Keratinocyte (primary cell): ENCODE results near the gene KRT3. TPM values are rescaled to one million over a fixed set of nuclear protein-coding genes. Genes with fewer than 3 reads are reported as not detected.

Experiments used
- DNase-seq: peaks from one replicate; pipeline ENCODE4 v3.0.0-alpha.2; 2011; ENCODE audit warnings: low read depth, missing footprints, low spot score
- FAIRE-seq: peaks from 2 replicates; lab custom pipeline; 2011; peaks lifted over from hg19 to GRCh38; lab: Jason Lieb, UNC
- H2AFZ ChIP-seq: 2 replicates; pipeline ENCODE4 v1.6.0; 2012; ENCODE audit warnings: low read length, control low read depth, inconsistent platforms; ENCODE audit not compliant: control insufficient read depth
- H3K27ac ChIP-seq: 2 replicates; pipeline ENCODE4 v1.5.1; 2011; ENCODE audit warnings: low read length; ENCODE audit not compliant: control insufficient read depth, insufficient read depth
- H3K27me3 ChIP-seq: 3 replicates; pipeline ENCODE4 v1.6.0; 2011; ENCODE audit warnings: low read length; ENCODE audit not compliant: control insufficient read depth, insufficient read depth; ENCODE audit errors: extremely low read depth
- H3K36me3 ChIP-seq, 2 experiments: 2 replicates in 1 of 2; 3 replicates in 1 of 2; pipeline ENCODE4 v1.5.1; 2011; ENCODE audit warnings: low read length in 2 of 2, mild to moderate bottlenecking in 1 of 2; ENCODE audit not compliant: control insufficient read depth in 2 of 2, insufficient read depth in 2 of 2; ENCODE audit errors: extremely low read depth in 1 of 2
- H3K4me1 ChIP-seq: 3 replicates; pipeline ENCODE4 v1.5.1; 2011; ENCODE audit warnings: low read length; ENCODE audit not compliant: control insufficient read depth, insufficient read depth; ENCODE audit errors: extremely low read depth
- H3K4me2 ChIP-seq: 3 replicates; pipeline ENCODE4 v1.6.0; 2011; ENCODE audit warnings: low read depth, low read length; ENCODE audit not compliant: control insufficient read depth, insufficient read depth; ENCODE audit errors: extremely low read depth
- H3K4me3 ChIP-seq, 3 experiments: fragments of 200-600 bp in 1 of 3; sonication (generic) in 1 of 3; 2 replicates in 2 of 3; 3 replicates in 1 of 3; pipeline ENCODE4 v1.5.1; 2011 to 2016; ENCODE audit warnings: low read length in 3 of 3, mild to moderate bottlenecking in 3 of 3, control low read depth in 2 of 3, inconsistent platforms in 1 of 3, low read depth in 1 of 3, mixed read lengths in 1 of 3, mixed run types in 1 of 3, moderate library complexity in 1 of 3; ENCODE audit not compliant: control insufficient read depth in 2 of 3, insufficient read depth in 2 of 3; ENCODE audit errors: extremely low read depth in 1 of 3
- H3K79me2 ChIP-seq: 2 replicates; pipeline ENCODE4 v1.6.0; 2012; ENCODE audit warnings: low read length; ENCODE audit not compliant: control insufficient read depth, insufficient read depth
- H3K9ac ChIP-seq: 3 replicates; pipeline ENCODE4 v1.6.0; 2011; ENCODE audit warnings: low read length; ENCODE audit not compliant: control insufficient read depth, insufficient read depth; ENCODE audit errors: extremely low read depth
- H3K9me1 ChIP-seq: 3 replicates; pipeline ENCODE4 v1.6.0; 2011; ENCODE audit warnings: low read length; ENCODE audit not compliant: control insufficient read depth, insufficient read depth; ENCODE audit errors: extremely low read depth
- H3K9me3 ChIP-seq: 2 replicates; pipeline ENCODE4 v1.5.1; 2012; ENCODE audit warnings: low read depth, low read length; ENCODE audit not compliant: control insufficient read depth
- H4K20me1 ChIP-seq: 3 replicates; pipeline ENCODE4 v1.6.0; 2011; ENCODE audit warnings: low read length; ENCODE audit not compliant: control insufficient read depth, insufficient read depth; ENCODE audit errors: extremely low read depth
- EZH2 ChIP-seq: IDR thresholded peaks from one replicate; pipeline ENCODE4 v1.6.1; 2012; ENCODE audit warnings: inconsistent platforms, mild to moderate bottlenecking, low read length, moderate library complexity
- dilution Hi-C: fragments of 300-500 bp; cut with MboI; formaldehyde crosslinking; loops from one replicate; pipeline ENCODE4 v1.7.0; 2020; ENCODE audit warnings: low sequenced_read_pairs; ENCODE audit not compliant: extremely low pct_ligation_motif_present
- polyA plus RNA-seq, 5 experiments: library from polyadenylated mRNA; depleted of rRNA in 3 of 5; stranded (reverse) in 3 of 5; stranded (forward) in 1 of 5; unstranded in 1 of 5; fragments of >200 nt; gene quantifications; 1 replicate in 1 of 5; 2 replicates in 3 of 5; 3 replicates in 1 of 5; pipeline versions ENCODE4 v1.2.1 to v1.2.3, GENCODE V29; 2011 to 2012; ENCODE audit warnings: missing spikeins in 2 of 5, low read depth in 1 of 5, low replicate concordance in 1 of 5
- TF ChIP-seq, protein P1 (sequence below), 3 experiments: IDR thresholded peaks in 1 of 3; conservative IDR thresholded peaks in 1 of 3; optimal IDR thresholded peaks in 1 of 3; 2 replicates in 2 of 3; 3 replicates in 1 of 3; pipeline versions ENCODE3 to v1.5.1; 2011; ENCODE audit warnings: low read length in 3 of 3, mild to moderate bottlenecking in 3 of 3, moderate library complexity in 2 of 3, control low read depth in 1 of 3, inconsistent platforms in 1 of 3; ENCODE audit not compliant: insufficient read depth in 2 of 3; ENCODE audit errors: extremely low read depth in 1 of 3

The KRT3 gene
- polyA plus RNA-seq, 1 donor (not counting 4 experiments of a cell fraction or from before 2014, with no cell fraction given): 0.29 TPM

DNA sequence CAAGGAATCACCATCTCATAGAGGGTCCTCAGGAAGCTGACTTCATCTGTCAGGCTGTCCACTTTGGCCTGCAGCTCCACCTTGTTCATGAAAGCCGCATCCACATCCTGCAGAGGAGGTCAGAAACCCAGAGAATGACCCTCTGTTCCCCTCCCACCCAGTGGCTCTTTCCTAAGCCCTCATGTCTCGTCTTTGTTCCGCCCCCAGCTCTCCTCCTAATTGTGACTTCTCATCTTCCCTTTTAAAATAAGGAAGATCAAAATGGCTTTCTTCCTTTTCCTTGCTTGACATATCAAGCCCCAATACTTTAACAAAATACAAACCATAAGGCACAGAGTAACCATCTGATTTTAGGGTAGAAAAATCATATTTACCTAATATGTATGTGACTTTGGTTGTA, 23.1 kb downstream of the KRT3 start:
- TF ChIP-seq, protein P1, sequence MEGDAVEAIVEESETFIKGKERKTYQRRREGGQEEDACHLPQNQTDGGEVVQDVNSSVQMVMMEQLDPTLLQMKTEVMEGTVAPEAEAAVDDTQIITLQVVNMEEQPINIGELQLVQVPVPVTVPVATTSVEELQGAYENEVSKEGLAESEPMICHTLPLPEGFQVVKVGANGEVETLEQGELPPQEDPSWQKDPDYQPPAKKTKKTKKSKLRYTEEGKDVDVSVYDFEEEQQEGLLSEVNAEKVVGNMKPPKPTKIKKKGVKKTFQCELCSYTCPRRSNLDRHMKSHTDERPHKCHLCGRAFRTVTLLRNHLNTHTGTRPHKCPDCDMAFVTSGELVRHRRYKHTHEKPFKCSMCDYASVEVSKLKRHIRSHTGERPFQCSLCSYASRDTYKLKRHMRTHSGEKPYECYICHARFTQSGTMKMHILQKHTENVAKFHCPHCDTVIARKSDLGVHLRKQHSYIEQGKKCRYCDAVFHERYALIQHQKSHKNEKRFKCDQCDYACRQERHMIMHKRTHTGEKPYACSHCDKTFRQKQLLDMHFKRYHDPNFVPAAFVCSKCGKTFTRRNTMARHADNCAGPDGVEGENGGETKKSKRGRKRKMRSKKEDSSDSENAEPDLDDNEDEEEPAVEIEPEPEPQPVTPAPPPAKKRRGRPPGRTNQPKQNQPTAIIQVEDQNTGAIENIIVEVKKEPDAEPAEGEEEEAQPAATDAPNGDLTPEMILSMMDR (optimal IDR thresholded peaks at IDR 0.05 in 1 of 3, IDR thresholded peaks at IDR 0.05 in 1 of 3, conservative IDR thresholded peaks at IDR 0.05 in 1 of 3; ENCODE audit: extremely low read depth in 1 of 3, insufficient read depth in 2 of 3, low read length in 3 of 3): no peak
- TF ChIP-seq EZH2: no peak
- peaks cover 62% of the 10 kb centered on the region for H3K27me3 ChIP-seq
- DNase-seq (no peak), FAIRE-seq (no peak)
- no peaks in the 10 kb centered on the region for H3K9me1 ChIP-seq
- no peaks in the 10 kb centered on the region for H3K36me3 ChIP-seq
- no peak overlapping the region for H3K4me3 ChIP-seq
- H4K20me1 ChIP-seq: no peaks in the 10 kb centered on the region
- dilution Hi-C loops: no loop called here
- H3K9me3 ChIP-seq: no peaks in the 10 kb centered on the region
- no peak overlapping the region for H3K27ac ChIP-seq
- no peak overlapping the region for H3K4me2 ChIP-seq
- H3K4me1 ChIP-seq: no peaks in the 10 kb centered on the region
- no peaks in the 10 kb centered on the region for H3K79me2 ChIP-seq
- no peak overlapping the region for H3K9ac ChIP-seq
- no peak overlapping the region for H2AFZ ChIP-seq

DNA sequence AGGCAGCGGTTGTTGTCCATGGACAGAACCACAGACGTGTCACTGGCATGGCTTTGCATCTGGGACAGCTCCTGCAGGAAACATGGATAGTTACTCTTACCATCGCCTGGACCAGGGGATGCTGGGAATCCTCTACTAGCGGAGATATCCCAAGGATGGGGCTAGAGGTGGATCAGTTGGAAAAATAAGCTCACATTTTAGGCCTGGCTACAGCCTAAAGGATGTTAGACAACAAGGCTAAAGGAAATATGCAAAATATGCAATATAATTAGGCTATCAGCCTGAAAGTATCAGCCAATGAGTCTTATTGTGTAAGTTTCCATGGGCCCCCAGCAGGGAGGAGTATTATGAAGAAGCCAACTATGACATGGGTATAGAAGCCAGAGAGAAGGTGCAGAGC, 23.7 kb downstream of the KRT3 start:
- no peaks in the 10 kb centered on the region for H3K9me1 ChIP-seq
- peaks cover 63% of the 10 kb centered on the region for H3K27me3 ChIP-seq
- H3K4me3 ChIP-seq: no peak overlapping the region
- TF ChIP-seq EZH2: no peak
- TF ChIP-seq, protein P1 (optimal IDR thresholded peaks at IDR 0.05 in 1 of 3, IDR thresholded peaks at IDR 0.05 in 1 of 3, conservative IDR thresholded peaks at IDR 0.05 in 1 of 3; ENCODE audit: extremely low read depth in 1 of 3, insufficient read depth in 2 of 3, low read length in 3 of 3): no peak
- no peaks in the 10 kb centered on the region for H3K9me3 ChIP-seq
- no peaks in the 10 kb centered on the region for H4K20me1 ChIP-seq
- H3K9ac ChIP-seq: no peak overlapping the region
- no peaks in the 10 kb centered on the region for H3K79me2 ChIP-seq
- dilution Hi-C loops: no loop called here
- FAIRE-seq: no peak
- H3K36me3 ChIP-seq: no peaks in the 10 kb centered on the region
- no peak for DNase-seq
- no peak overlapping the region for H3K4me2 ChIP-seq
- H2AFZ ChIP-seq: no peak overlapping the region
- no peak overlapping the region for H3K27ac ChIP-seq
- no peaks in the 10 kb centered on the region for H3K4me1 ChIP-seq
